ENCODE data around the gene ATRNL1. TPM values are rescaled to one million over a fixed set of nuclear protein-coding genes. Genes with fewer than 3 reads are reported as not detected.
A peak's percentile ranks its signal among the peaks of the same experiment; 100 is the strongest.

ATRNL1 gene
- total and polyA plus RNA-seq, 4 donors: 0.40 to 26.9 (median 5.3) TPM

DNA sequence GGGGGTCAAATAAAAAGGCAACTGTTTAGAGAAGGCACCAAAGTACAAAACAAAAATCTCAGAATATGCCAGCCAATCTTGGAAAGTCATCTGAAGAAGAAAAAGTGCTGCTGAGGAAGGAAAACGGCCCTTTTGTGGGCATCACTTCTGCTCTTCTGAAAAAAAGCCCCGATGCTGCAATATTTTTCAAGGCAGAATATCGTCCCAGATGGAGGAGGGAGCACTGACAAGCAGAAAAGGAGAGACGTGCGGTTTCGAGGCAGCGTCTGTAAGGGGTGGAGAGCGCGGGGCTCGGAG lies 959 bp upstream of the ATRNL1 start (continued):
- TF ChIP-seq, protein P1, sequence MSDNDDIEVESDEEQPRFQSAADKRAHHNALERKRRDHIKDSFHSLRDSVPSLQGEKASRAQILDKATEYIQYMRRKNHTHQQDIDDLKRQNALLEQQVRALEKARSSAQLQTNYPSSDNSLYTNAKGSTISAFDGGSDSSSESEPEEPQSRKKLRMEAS (IDR thresholded peaks at IDR 0.05): no peak
- TF ChIP-seq TAF1 (conservative IDR thresholded peaks at IDR 0.05): no peak
- no peak for TF ChIP-seq HNF4G (IDR thresholded peaks at IDR 0.05)
- no peak for TF ChIP-seq HNF4A (conservative IDR thresholded peaks at IDR 0.05)

DNA sequence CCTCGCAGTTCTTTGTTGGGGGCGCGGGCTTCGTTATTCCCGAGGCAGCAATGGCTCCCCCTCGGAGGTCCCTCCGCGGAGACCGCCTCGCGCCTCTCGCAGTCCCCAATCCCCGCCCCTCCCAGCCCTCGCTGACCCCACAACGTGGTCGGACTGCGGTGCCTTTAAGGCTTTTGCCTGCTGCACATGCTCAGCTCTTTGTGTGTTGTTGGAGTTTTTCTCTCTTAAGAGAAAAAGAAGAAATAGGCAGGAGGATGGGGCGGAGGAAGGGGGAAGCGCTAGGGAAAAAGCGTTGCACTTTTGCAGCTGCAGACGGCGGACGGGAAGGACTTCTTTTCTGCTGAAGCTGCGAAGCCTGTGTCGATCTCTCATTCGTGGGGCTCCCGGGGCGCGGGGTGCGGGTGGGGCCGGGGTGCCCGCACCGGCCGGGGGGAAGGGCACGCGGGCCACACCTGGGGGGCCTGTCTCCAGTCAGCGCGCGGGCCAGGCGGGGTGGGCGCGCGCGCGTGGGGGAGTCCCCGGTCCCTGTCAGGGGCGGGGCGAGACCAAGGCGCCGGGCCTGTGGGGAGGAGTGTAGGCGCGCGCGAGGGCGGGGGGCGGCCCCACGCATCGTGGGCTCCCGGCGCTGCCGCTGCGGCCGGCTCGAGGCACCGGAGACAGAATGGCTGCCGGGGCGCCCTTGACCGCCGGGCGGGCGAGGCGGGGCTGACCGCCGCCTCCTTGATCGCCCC lies 445 bp upstream of the ATRNL1 start:
- no peak overlapping the region for H3K9ac ChIP-seq (ENCODE audit: low read depth in 1 of 2, low read length in 2 of 2)
- peaks cover 0 to 7% (median 0%) of the 10 kb centered on the region in 4 donors for H3K27me3 ChIP-seq (ENCODE audit: control insufficient read depth in 4 of 4, insufficient read depth in 4 of 4, low read length in 3 of 4)
- peak overlapping the region; percentile 46 to 50 for H3K27ac ChIP-seq (ENCODE audit: low read depth in 1 of 2, low read length in 2 of 2)

GRCh38 chr10:115093776-115094408 lies 727 bp downstream of the ATRNL1 start:
- H3K9ac ChIP-seq (ENCODE audit: low read depth in 1 of 2, low read length in 2 of 2): no peak overlapping the region

More for the DNA sequence above, 445 bp upstream of the ATRNL1 start:
- no peak for TF ChIP-seq YY1 (IDR thresholded peaks at IDR 0.05)
- no peak for TF ChIP-seq TAF1 (conservative IDR thresholded peaks at IDR 0.05)
- no peak for TF ChIP-seq HNF4G (IDR thresholded peaks at IDR 0.05)
- TF ChIP-seq, protein P1 (IDR thresholded peaks at IDR 0.05): no peak
- TF ChIP-seq ATF3 (IDR thresholded peaks at IDR 0.05): no peak
- no peak for TF ChIP-seq HNF4A (conservative IDR thresholded peaks at IDR 0.05)
- TF ChIP-seq EGR1 (IDR thresholded peaks at IDR 0.05; ENCODE audit: low read depth in 2 of 2): no peak
- Histone ChIP-seq H3K4me3 (ENCODE audit: low read depth in 1 of 3, low read length in 3 of 3) (peak overlapping the region in 2 of 3 donors; percentile 30 to 78), H3K36me3 (ENCODE audit: control insufficient read depth in 4 of 4, insufficient read depth in 3 of 4, low read depth in 1 of 4, low read length in 3 of 4) (no peaks in the 10 kb centered on the region), H3K4me1 (ENCODE audit: control insufficient read depth in 4 of 4, insufficient read depth in 4 of 4, low read length in 3 of 4) (peaks cover 11 to 27% (median 16%) of the 10 kb centered on the region in 4 donors), H3K9me3 (ENCODE audit: control insufficient read depth in 4 of 4, low read length in 3 of 4) (no peaks in the 10 kb centered on the region)
- peak; percentile 56 for DNase-seq (ENCODE audit: low spot score)
- 2% methylated on average over 75 of the region's 75 CpGs for WGBS

More at GRCh38 chr10:115093776-115094408, 727 bp downstream of the ATRNL1 start:
- peak; percentile 36 for DNase-seq (ENCODE audit: low spot score)
- Histone ChIP-seq H3K27me3 (ENCODE audit: control insufficient read depth in 4 of 4, insufficient read depth in 4 of 4, low read length in 3 of 4) (peaks cover 0 to 5% (median 0%) of the 10 kb centered on the region in 4 donors), H3K9me3 (ENCODE audit: control insufficient read depth in 4 of 4, low read length in 3 of 4) (no peaks in the 10 kb centered on the region), H3K27ac (ENCODE audit: low read depth in 1 of 2, low read length in 2 of 2) (peak overlapping the region; percentile 41 to 54), H3K4me3 (ENCODE audit: low read depth in 1 of 3, low read length in 3 of 3) (peak overlapping the region in 2 of 3 donors; percentile 49 to 78), H3K4me1 (ENCODE audit: control insufficient read depth in 4 of 4, insufficient read depth in 4 of 4, low read length in 3 of 4) (peaks cover 11 to 27% (median 16%) of the 10 kb centered on the region in 4 donors), H3K36me3 (ENCODE audit: control insufficient read depth in 4 of 4, insufficient read depth in 3 of 4, low read depth in 1 of 4, low read length in 3 of 4) (no peaks in the 10 kb centered on the region)
- no peak for TF ChIP-seq ATF3 (IDR thresholded peaks at IDR 0.05)
- TF ChIP-seq REST (IDR thresholded peaks at IDR 0.05): no peak
- no peak for TF ChIP-seq HNF4A (conservative IDR thresholded peaks at IDR 0.05)
- TF ChIP-seq HNF4G (IDR thresholded peaks at IDR 0.05): no peak
- TF ChIP-seq TAF1 (conservative IDR thresholded peaks at IDR 0.05): no peak
- no peak for TF ChIP-seq JUND (IDR thresholded peaks at IDR 0.05)
- TF ChIP-seq, protein P2, sequence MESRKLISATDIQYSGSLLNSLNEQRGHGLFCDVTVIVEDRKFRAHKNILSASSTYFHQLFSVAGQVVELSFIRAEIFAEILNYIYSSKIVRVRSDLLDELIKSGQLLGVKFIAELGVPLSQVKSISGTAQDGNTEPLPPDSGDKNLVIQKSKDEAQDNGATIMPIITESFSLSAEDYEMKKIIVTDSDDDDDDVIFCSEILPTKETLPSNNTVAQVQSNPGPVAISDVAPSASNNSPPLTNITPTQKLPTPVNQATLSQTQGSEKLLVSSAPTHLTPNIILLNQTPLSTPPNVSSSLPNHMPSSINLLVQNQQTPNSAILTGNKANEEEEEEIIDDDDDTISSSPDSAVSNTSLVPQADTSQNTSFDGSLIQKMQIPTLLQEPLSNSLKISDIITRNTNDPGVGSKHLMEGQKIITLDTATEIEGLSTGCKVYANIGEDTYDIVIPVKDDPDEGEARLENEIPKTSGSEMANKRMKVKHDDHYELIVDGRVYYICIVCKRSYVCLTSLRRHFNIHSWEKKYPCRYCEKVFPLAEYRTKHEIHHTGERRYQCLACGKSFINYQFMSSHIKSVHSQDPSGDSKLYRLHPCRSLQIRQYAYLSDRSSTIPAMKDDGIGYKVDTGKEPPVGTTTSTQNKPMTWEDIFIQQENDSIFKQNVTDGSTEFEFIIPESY (IDR thresholded peaks at IDR 0.05): no peak
- TF ChIP-seq NR2F2 (IDR thresholded peaks at IDR 0.05): no peak
- peak; percentile 13 for TF ChIP-seq YY1 (IDR thresholded peaks at IDR 0.05)
- WGBS: 1% methylated on average over 61 of the region's 61 CpGs

Measured in liver (tissue), 9 donors.